ENCODE results near the gene UNC13D.
A peak's percentile ranks its signal among the peaks of the same experiment; 100 is the strongest.

Gene UNC13D

DNA sequence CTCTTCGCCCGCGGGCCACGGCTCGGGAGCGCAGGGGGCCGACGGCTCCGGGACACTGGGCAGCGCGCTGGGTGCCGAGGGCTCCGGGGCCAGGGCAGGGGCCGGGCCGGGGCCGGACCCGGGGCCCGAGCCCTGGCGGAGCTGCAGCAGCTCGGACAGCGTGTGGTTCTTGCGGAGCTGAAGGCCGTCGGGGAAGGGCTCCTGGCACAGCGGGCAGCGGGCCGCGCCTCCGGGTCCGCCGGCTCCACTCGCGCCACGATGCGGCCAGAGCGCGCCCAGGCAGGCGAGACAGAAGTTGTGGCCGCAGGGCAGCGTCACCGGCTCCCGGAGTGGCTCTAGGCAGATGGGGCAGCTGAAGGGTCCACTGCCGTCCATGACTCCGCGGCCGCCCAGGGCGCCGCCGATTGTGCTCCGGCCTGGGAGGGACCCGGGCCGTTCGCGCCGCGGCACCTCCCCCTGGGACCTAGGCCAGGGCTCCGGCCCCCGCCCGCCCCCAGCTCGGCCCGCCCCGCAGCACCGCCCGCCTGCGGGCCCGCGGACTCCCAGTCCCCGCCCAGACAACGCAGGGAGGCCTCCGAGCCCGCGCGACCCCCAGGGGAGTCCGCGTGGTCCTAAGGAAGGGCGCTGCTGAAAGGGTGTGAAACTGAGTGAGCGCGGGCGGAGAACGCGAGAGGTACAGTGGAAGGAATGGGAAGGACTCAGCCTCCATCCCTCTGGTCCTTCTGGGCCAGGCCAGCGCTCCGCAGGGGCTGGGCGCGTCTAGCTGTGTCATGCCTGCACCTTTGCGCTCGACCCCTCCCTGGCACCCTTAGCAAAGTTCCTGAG lies 34.2 kb upstream of the UNC13D start, which contains the start of gene TRIM47:
TSS of gene TRIM47 (minus strand) at position 408 of the 825 bp plus-strand sequence. CDS start at position 375, 33 bp downstream.
- TF ChIP-seq, protein P1, sequence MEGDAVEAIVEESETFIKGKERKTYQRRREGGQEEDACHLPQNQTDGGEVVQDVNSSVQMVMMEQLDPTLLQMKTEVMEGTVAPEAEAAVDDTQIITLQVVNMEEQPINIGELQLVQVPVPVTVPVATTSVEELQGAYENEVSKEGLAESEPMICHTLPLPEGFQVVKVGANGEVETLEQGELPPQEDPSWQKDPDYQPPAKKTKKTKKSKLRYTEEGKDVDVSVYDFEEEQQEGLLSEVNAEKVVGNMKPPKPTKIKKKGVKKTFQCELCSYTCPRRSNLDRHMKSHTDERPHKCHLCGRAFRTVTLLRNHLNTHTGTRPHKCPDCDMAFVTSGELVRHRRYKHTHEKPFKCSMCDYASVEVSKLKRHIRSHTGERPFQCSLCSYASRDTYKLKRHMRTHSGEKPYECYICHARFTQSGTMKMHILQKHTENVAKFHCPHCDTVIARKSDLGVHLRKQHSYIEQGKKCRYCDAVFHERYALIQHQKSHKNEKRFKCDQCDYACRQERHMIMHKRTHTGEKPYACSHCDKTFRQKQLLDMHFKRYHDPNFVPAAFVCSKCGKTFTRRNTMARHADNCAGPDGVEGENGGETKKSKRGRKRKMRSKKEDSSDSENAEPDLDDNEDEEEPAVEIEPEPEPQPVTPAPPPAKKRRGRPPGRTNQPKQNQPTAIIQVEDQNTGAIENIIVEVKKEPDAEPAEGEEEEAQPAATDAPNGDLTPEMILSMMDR (IDR thresholded peaks at IDR 0.05; ENCODE audit: control extremely low read depth, extremely low read depth, low read depth, missing control alignments): no peak
- CTCF ChIA-PET: interaction anchor here (0.7 to 3.7 kb wide), 11 partner anchors 9 to 475 kb away, joined by 3 to 27 read pairs (median 5); partner anchors contain the start of genes PRPSAP1, TRIM65 and WBP2
- DNase-seq (ENCODE audit: extremely low spot score): no peak
- POLR2A ChIA-PET: interaction anchor here (0.5 to 0.6 kb wide), 2 partner anchors 108 to 182 kb away, joined by 3 to 5 read pairs; no protein-coding TSS in a partner anchor

DNA sequence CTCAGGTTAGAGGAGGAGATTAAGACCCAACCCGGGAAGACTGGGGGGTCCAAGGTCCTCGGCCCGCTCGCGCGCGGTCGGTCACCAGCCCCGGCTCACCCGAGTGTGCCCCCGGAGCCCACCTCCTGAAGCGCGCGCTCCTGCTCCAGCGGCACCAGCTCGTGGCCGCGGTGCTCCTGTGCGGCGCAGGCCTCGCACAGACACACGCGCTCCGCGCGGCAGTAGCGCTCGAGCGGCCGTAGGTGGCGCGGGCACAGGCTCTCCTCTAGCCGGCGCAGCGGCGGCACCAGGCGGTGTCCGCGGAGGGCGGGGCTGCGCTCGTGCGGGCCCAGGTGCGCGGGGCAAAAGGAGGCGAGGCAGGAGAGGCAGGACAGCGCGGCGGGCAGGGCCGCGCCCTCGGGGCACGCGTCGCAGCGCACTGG lies 33.6 kb upstream of the UNC13D start:
- CTCF ChIA-PET: interaction anchor here (0.6 to 3.7 kb wide), 17 partner anchors 8 to 476 kb away, joined by 3 to 27 read pairs (median 4); partner anchors contain the start of genes MRPL38, PRPSAP1, TRIM65 and WBP2
- POLR2A ChIA-PET: interaction anchor here (0.5 kb wide), 1 partner anchor 182 kb away, joined by 3 read pairs; no protein-coding TSS in a partner anchor
- TF ChIP-seq, protein P1 (IDR thresholded peaks at IDR 0.05; ENCODE audit: control extremely low read depth, extremely low read depth, low read depth, missing control alignments): peak; percentile 56
- DNase-seq (ENCODE audit: extremely low spot score): peak; percentile 73

DNA sequence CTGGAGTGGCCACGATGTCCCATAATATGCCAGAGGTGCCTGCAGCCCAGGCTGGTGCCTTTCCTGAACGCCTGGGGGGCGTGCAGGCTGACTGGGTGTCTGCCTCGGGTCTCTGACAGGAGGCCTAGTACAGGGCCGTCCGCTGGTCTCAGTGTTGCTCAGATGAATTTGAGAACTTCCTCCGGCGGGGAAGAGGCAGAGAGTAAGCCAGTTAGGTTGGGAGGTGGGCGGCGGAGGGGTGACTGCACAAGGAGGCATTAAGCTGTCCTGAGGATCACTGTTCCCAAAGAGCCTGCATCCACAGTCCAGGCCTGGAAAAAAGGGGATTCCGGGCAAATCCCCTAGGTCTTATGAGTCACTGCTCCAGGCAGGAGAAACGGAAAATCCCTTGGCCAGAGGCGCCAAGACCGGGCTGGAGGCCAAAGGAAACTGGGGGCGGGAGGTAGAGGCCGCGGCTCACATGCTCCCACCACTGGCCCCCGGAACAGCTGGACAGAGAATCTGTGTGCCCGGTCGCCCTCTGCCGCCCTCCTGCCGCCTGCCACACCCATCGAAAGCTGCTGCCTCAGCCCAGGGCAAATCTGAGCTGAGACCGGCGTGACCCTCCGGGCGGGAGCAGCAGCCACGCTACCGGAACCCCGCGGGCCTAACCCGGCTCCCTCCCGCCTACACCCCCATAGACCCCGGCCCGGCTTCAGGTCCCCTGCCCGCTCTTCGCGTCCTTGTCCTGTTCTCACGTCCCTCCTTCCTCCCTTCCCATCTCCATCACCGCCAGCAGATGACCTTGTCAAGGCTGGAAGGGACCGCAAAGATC lies 32.9 kb upstream of the UNC13D start:
- DNase-seq (ENCODE audit: extremely low spot score): no peak
- TF ChIP-seq, protein P1 (IDR thresholded peaks at IDR 0.05; ENCODE audit: control extremely low read depth, extremely low read depth, low read depth, missing control alignments): peak; percentile 11
- POLR2A ChIA-PET: no interaction called here
- CTCF ChIA-PET: interaction anchor here (0.6 to 3.7 kb wide), 14 partner anchors 10 to 476 kb away, joined by 3 to 27 read pairs (median 4); partner anchors contain the start of genes MRPL38, PRPSAP1, TRIM65 and WBP2

DNA sequence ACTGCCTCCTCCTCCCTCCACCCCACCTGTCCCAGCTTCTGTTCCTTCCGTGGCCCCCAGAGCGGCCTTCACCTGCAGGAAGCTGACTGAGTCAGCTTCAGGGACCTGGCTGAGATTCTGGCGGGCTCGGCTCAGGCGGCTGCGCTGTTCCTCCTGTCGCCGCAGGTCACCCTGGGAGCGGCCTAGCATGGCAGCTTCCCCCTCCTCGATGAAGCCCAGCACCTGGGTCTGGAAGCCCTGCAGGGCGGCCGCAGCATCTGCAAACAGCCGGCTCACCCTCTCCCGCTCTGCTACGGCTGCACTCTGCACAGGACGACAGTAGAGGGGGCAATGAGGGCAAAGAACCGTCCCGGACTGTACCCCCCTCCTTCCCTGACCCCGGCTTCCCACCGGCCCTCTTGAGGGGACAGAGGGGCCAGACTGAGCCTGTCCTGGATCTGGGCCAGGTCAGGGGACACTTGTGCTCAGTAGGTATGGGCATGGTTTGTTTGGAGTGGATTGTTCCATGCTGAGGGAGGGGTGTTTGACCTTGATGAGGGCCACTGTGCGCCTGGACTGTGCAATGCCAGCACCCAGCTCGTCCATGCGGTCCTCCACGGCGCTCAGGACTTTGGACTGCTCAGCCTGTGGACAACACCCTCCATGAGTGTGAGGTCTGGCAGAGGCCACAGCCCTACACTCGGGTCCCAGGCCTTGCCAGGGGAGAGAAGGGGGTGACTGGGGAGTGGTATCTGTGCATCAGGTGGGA lies 32.2 kb upstream of the UNC13D start:
- POLR2A ChIA-PET: no interaction called here

DNA sequence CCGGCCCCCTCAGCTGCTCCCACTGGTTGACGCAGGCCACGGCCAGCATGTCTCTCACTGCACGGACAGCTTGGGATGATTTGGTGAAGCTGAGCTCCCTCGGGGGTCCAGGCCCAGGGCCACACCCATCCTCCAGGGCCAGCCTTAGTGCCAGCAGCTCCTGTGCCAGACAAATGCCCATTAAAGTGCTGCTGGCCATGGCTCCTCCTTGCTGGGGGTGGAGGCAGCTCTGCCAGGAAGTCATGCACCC lies 31.7 kb upstream of the UNC13D start:
- DNase-seq (ENCODE audit: extremely low spot score): no peak
- CTCF ChIA-PET: interaction anchor here (1.0 to 7.5 kb wide), 12 partner anchors 9 to 132 kb away, joined by 3 to 89 read pairs (median 5); partner anchors contain the start of genes MRPL38 and WBP2
- TF ChIP-seq, protein P1 (IDR thresholded peaks at IDR 0.05; ENCODE audit: control extremely low read depth, extremely low read depth, low read depth, missing control alignments): no peak
- POLR2A ChIA-PET: interaction anchor here (0.7 to 1.2 kb wide), 2 partner anchors 12 to 99 kb away, joined by 3 to 8 read pairs; no protein-coding TSS in a partner anchor

More for the DNA sequence above, 32.2 kb upstream of the UNC13D start:
- TF ChIP-seq, protein P1 (IDR thresholded peaks at IDR 0.05; ENCODE audit: control extremely low read depth, extremely low read depth, low read depth, missing control alignments): peak; percentile 35
- CTCF ChIA-PET: interaction anchor here (1.0 to 7.5 kb wide), 14 partner anchors 9 to 132 kb away, joined by 3 to 89 read pairs (median 5); partner anchors contain the start of genes MRPL38 and WBP2
- peak; percentile 55 for DNase-seq (ENCODE audit: extremely low spot score)

Data from GM10248 (cell line).